ENCODE data around the gene CEP55.

GRCh38 chr10:93541402-93542357 lies 45.3 kb downstream of the CEP55 start:
- TF ChIP-seq EZH2 (IDR thresholded peaks at IDR 0.05; ENCODE audit: insufficient read depth, poor library complexity, severe bottlenecking), result no peak
- TF ChIP-seq EZH2phosphoT487 (IDR thresholded peaks at IDR 0.05; ENCODE audit: insufficient read depth, low read depth), result no peak
